Tibial artery (tissue), 4 donors: Measurements from ENCODE around the gene MITF.

Source experiments
- DNase-seq, 2 donors: peaks; one replicate each; pipeline ENCODE4 v3.0.0-alpha.2; 2019
- H3K27ac ChIP-seq, 2 donors: fragments of 200-600 bp; sonication (generic) in 1 of 2; 1 replicate in 1 of 2; 2 replicates in 1 of 2; pipeline ENCODE4 v1.5.1; 2018 to 2019; ENCODE audit warnings: mild to moderate bottlenecking in 1 of 2
- H3K27me3 ChIP-seq, 2 donors: fragments of 200-600 bp; sonication (generic) in 1 of 2; one replicate each; pipeline versions ENCODE4 v1.5.1 to v1.6.0; 2016 to 2019
- H3K36me3 ChIP-seq, 3 donors: fragments of 200-600 bp; sonication (generic) in 2 of 3; one replicate each; pipeline ENCODE4 v1.5.1; 2016 to 2019; ENCODE audit warnings: mild to moderate bottlenecking in 2 of 3
- H3K4me1 ChIP-seq, 4 donors: fragments of 200-600 bp; sonication (generic) in 2 of 4; 1 replicate in 3 of 4; 2 replicates in 1 of 4; pipeline ENCODE4 v1.5.1; 2016 to 2019
- H3K4me3 ChIP-seq, 2 donors: fragments of 200-600 bp; sonication (generic) in 1 of 2; 1 replicate in 1 of 2; 2 replicates in 1 of 2; pipeline ENCODE4 v1.5.1; 2018 to 2019; ENCODE audit warnings: mild to moderate bottlenecking in 2 of 2
- H3K9me3 ChIP-seq, 3 donors: fragments of 200-600 bp; sonication (generic) in 1 of 3; one replicate each; pipeline ENCODE4 v1.5.1; 2016 to 2019
- intact Hi-C: fragments of 100-400 bp; cut with DNase I; formaldehyde crosslinking; loops from one replicate; pipeline ENCODE4 v1.15.0; 2023; ENCODE audit warnings: low total_unique reads
- TF ChIP-seq, protein P1 (sequence below), 2 experiments: fragments of 200-600 bp in 1 of 2; fragments of 450-650 bp in 1 of 2; IDR thresholded peaks; one replicate each; pipeline ENCODE4 v1.5.1; 2017 to 2019; ENCODE audit warnings: antibody characterized with exemption in 2 of 2, mild to moderate bottlenecking in 1 of 2, moderate library complexity in 1 of 2

The MITF gene

DNA sequence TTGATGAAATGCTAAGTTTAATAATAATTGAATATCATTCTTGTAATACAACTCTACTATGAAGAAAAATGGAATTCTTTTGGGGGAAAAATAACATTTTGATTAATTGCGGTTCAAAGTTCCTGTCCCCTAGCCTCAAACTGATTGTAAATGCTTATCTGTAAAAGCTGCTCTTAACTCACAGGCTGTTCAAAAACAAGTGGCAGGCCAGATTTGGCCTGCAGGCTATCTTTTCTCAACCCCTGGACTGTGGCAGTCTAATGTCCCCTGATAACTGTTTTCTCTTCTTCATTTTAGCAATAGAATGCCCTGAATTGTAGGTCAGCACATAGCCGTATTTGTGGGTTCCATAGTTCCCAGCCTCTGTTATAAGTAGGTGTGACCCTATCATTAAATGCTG, 236.8 kb downstream of the MITF start:
- DNase-seq, result no peak

DNA sequence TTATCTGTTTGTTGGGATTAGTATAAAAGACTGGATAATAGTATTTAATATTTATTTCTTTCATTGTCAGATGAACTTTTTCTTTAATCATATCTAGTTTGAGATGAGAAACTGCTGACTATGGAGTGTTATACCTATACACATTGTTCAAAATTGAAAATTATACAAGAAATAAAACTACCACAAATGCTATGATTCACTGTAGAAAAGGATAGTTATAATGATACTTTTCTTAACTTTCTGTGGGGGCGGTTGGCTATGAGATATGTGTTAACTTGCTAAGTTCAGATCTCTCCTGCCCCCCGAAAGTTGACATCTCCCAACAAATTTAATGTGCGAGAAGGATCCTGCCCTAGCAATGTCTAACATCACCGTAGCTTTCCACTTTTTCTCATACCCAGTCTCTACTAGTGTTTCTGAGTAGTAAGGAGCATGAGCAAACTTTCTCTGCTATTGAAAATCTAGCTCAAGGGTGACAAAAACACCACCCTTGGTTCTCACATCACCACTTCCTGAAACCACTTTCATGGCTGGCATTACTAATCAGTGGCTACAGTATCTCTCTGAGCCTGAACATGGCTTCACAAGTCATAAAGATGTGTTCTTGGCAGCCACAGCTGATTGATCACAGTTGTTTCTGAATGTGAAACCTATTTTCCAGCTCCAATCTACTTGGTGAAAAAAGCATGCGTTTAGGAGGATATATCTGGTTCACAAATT, 244.4 kb downstream of the MITF start:
- no peak overlapping the region for H3K27ac ChIP-seq
- H3K9me3 ChIP-seq, result peaks cover 0 to 2% (median under 1%) of the 10 kb centered on the region in 3 donors
- TF ChIP-seq, protein P1, sequence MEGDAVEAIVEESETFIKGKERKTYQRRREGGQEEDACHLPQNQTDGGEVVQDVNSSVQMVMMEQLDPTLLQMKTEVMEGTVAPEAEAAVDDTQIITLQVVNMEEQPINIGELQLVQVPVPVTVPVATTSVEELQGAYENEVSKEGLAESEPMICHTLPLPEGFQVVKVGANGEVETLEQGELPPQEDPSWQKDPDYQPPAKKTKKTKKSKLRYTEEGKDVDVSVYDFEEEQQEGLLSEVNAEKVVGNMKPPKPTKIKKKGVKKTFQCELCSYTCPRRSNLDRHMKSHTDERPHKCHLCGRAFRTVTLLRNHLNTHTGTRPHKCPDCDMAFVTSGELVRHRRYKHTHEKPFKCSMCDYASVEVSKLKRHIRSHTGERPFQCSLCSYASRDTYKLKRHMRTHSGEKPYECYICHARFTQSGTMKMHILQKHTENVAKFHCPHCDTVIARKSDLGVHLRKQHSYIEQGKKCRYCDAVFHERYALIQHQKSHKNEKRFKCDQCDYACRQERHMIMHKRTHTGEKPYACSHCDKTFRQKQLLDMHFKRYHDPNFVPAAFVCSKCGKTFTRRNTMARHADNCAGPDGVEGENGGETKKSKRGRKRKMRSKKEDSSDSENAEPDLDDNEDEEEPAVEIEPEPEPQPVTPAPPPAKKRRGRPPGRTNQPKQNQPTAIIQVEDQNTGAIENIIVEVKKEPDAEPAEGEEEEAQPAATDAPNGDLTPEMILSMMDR (IDR thresholded peaks at IDR 0.05), result no peak
- no peak for DNase-seq
- intact Hi-C loops, result no loop called here
- H3K4me1 ChIP-seq, result no peaks in the 10 kb centered on the region
- H3K4me3 ChIP-seq, result no peak overlapping the region
- H3K27me3 ChIP-seq, result no peaks in the 10 kb centered on the region
- H3K36me3 ChIP-seq, result no peaks in the 10 kb centered on the region

More for the DNA sequence above, 236.8 kb downstream of the MITF start:
- H3K9me3 ChIP-seq, result peaks cover 6 to 13% (median 6%) of the 10 kb centered on the region in 3 donors
- no peaks in the 10 kb centered on the region for H3K4me1 ChIP-seq
- intact Hi-C loops, result no loop called here
- TF ChIP-seq, protein P1 (IDR thresholded peaks at IDR 0.05), result no peak
- no peak overlapping the region for H3K27ac ChIP-seq
- no peaks in the 10 kb centered on the region for H3K27me3 ChIP-seq
- no peak overlapping the region for H3K4me3 ChIP-seq
- no peaks in the 10 kb centered on the region for H3K36me3 ChIP-seq

DNA sequence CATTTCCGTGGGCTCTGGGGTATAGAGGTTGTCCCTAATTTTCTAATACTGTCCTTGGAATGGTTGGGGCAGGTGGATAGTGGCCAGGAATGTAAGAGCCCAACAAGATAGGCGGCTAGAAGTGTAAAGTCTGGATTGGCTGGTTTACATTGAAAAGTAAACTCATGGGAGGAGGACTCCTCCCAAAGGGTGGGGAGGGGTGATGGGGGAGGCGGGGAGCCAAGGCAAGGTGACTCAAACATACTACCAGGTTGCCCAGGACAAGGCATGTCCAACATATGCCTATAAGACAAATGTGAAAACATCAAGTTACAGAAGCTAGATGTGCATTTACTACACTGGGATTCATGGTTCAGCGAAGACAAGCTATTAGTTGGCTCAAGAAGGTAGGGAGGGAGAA, 246.0 kb downstream of the MITF start:
- no peaks in the 10 kb centered on the region for H3K27me3 ChIP-seq
- no peak overlapping the region for H3K27ac ChIP-seq
- H3K4me1 ChIP-seq, result no peaks in the 10 kb centered on the region
- no peaks in the 10 kb centered on the region for H3K9me3 ChIP-seq
- TF ChIP-seq, protein P1 (IDR thresholded peaks at IDR 0.05), result no peak
- no peak overlapping the region for H3K4me3 ChIP-seq
- no peaks in the 10 kb centered on the region for H3K36me3 ChIP-seq
- intact Hi-C loops, result no loop called here
- DNase-seq, result no peak

DNA sequence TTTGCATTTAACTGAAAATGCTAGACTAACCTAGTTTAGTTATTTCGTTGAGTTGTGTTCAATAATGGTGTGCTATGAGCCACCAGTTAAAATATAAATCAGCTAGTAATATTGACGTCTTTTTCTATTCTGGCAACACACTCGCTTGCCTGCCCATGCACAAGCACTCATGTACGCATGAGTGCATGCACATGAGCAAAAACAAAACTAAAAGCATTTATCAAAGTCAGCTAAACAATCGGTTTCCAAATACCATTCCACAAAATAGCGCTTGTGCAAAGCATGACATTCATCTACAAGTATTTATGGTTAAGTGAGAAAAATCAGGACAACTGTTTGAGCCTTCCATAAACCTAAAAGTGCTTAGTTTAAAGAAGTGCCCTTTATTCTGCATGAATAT, 247.2 kb downstream of the MITF start:
- Histone ChIP-seq H3K4me3 (no peak overlapping the region), H3K4me1 (peaks cover 0 to 6% (median 2%) of the 10 kb centered on the region in 4 donors), H3K27me3 (no peaks in the 10 kb centered on the region), H3K36me3 (no peaks in the 10 kb centered on the region), H3K9me3 (no peaks in the 10 kb centered on the region), H3K27ac (no peak overlapping the region)
- DNase-seq, result no peak
- intact Hi-C loops, result no loop called here
- TF ChIP-seq, protein P1 (IDR thresholded peaks at IDR 0.05), result no peak

DNA sequence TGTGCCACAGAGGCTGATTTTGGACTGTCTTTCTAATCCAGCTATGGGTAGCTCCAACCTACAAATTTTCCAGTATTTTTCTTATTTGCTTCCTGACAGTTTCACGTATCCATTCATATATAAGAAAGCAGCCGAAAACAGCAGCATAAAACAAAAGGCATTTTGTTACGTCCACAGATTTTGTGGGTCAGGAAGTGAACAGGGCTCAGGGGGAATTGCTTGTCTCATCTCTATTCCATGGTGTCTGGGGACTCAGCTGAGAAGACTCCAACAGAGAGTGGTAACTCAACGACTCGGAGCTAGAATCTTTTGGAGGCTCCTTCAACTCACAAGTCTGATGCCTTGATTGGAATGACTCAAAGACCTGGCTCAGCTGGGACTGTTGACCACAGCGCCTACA, 248.6 kb downstream of the MITF start:
- TF ChIP-seq, protein P1 (IDR thresholded peaks at IDR 0.05), result no peak
- no peaks in the 10 kb centered on the region for H3K9me3 ChIP-seq
- no peak overlapping the region for H3K27ac ChIP-seq
- peaks cover 0 to 20% (median 7%) of the 10 kb centered on the region in 4 donors for H3K4me1 ChIP-seq
- intact Hi-C loops, result no loop called here
- no peak overlapping the region for H3K4me3 ChIP-seq
- H3K36me3 ChIP-seq, result no peaks in the 10 kb centered on the region
- no peaks in the 10 kb centered on the region for H3K27me3 ChIP-seq
- no peak for DNase-seq
